ENCODE data around the gene PPM1A. TPM values are rescaled to one million over a fixed set of nuclear protein-coding genes. Genes with fewer than 3 reads are reported as not detected.

PPM1A gene
- polyA plus RNA-seq, 3 donors = 18.4 to 34.1 (median 21.5) TPM

DNA sequence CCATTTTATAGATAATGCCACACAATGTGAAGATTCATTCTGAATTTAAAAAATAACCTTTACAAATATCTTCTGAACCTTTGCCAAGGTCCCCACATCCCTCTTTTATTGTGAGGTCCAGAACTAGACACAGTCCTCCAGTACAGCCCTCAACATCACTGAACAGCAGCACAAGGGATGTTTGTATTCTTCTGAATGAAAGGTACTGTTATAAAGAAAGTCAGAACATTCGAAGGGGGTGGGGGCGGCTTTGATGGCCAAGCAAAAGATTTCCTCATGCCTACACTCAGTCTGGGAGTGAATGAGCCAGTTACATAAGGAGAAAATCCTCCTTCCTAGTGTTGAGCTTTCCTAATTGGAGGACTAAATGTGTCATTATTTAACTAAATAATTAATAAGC lies 77.3 kb downstream of the PPM1A start:
- Histone ChIP-seq H3K36me3 (replicated peaks in 1 of 2; ENCODE audit: control insufficient read depth in 1 of 2, insufficient read depth in 2 of 2, low read length in 2 of 2) (no peaks in the 10 kb centered on the region), H3K27ac (ENCODE audit: low read depth in 1 of 2, low read length in 2 of 2) (no peak overlapping the region), H3K27me3 (ENCODE audit: control insufficient read depth in 2 of 2, insufficient read depth in 2 of 2, low read length in 2 of 2) (peaks cover 15 to 29% of the 10 kb centered on the region in 2 donors), H3K79me2 (ENCODE audit: insufficient read depth, low read length) (no peaks in the 10 kb centered on the region), H3K4me2 (replicated peaks; ENCODE audit: extremely low read depth, low read length, poor library complexity, severe bottlenecking) (no peak overlapping the region), H2AFZ (ENCODE audit: insufficient read depth, low read depth, low read length, poor library complexity, severe bottlenecking) (no peak overlapping the region), H3K4me3 (replicated peaks in 1 of 3; ENCODE audit: low read depth in 2 of 3, low read length in 3 of 3) (no peak overlapping the region), H3K9ac (ENCODE audit: insufficient read depth, low read length, poor library complexity, severe bottlenecking) (no peak overlapping the region), H3K4me1 (ENCODE audit: control insufficient read depth in 1 of 2, insufficient read depth in 2 of 2, low read length in 2 of 2) (peaks cover 12 to 18% of the 10 kb centered on the region in 2 donors), H3K9me3 (replicated peaks in 1 of 2; ENCODE audit: control insufficient read depth in 1 of 2, insufficient read depth in 1 of 2, low read length in 2 of 2) (peaks cover 0 to 4% of the 10 kb centered on the region in 2 donors), H4K20me1 (ENCODE audit: insufficient read depth, low read length) (no peaks in the 10 kb centered on the region)
- no CpG with 5 or more reads among the region's 2 CpGs for WGBS (ENCODE audit: insufficient coverage)
- H3K9me3 Mint-ChIP-seq = peaks cover 0 to 6% (median 4%) of the 10 kb centered on the region in 7 donors
- H3K36me3 Mint-ChIP-seq = peaks cover 0 to 2% of the 10 kb centered on the region in 2 donors
- peaks cover 23 to 35% (median 23%) of the 10 kb centered on the region in 3 donors for H3K27me3 Mint-ChIP-seq (ENCODE audit: low read depth in 3 of 3)
- intact Hi-C loops (cut with micrococcal nuclease) = no loop called here
- no peak for TF ChIP-seq CTCF (IDR thresholded peaks at IDR 0.05)
- H3K4me1 Mint-ChIP-seq = peaks cover 20% of the 10 kb centered on the region
- DNase-seq = no peak
- no peak overlapping the region for H3K27ac Mint-ChIP-seq
- H3K4me3 Mint-ChIP-seq = peak overlapping the region in 1 of 2 donors; percentile 18

- Mint-ChIP-seq H3K4me3 (peak overlapping the region; percentile 67 to 95), H3K9me3 (peaks cover 0 to 4% (median 3%) of the 10 kb centered on the region in 7 donors), H3K36me3 (peaks cover 0 to 2% of the 10 kb centered on the region in 2 donors), H3K27ac (no peak overlapping the region), H3K4me1 (peaks cover 27% of the 10 kb centered on the region), H3K27me3 (ENCODE audit: low read depth in 3 of 3) (peaks cover 26 to 39% (median 30%) of the 10 kb centered on the region in 3 donors)
- no peak for TF ChIP-seq CTCF (IDR thresholded peaks at IDR 0.05)
- DNase-seq = no peak
- Histone ChIP-seq H3K79me2 (ENCODE audit: insufficient read depth, low read length) (no peaks in the 10 kb centered on the region), H3K4me3 (replicated peaks in 1 of 3; ENCODE audit: low read depth in 2 of 3, low read length in 3 of 3) (peak overlapping the region in 1 of 3 experiments; percentile 48), H3K27ac (ENCODE audit: low read depth in 1 of 2, low read length in 2 of 2) (no peak overlapping the region), H2AFZ (ENCODE audit: insufficient read depth, low read depth, low read length, poor library complexity, severe bottlenecking) (peak overlapping the region; percentile 43), H3K36me3 (replicated peaks in 1 of 2; ENCODE audit: control insufficient read depth in 1 of 2, insufficient read depth in 2 of 2, low read length in 2 of 2) (no peaks in the 10 kb centered on the region), H3K27me3 (ENCODE audit: control insufficient read depth in 2 of 2, insufficient read depth in 2 of 2, low read length in 2 of 2) (peaks cover 15 to 29% of the 10 kb centered on the region in 2 donors), H3K9ac (ENCODE audit: insufficient read depth, low read length, poor library complexity, severe bottlenecking) (no peak overlapping the region), H3K4me2 (replicated peaks; ENCODE audit: extremely low read depth, low read length, poor library complexity, severe bottlenecking) (peak overlapping the region; percentile 42), H4K20me1 (ENCODE audit: insufficient read depth, low read length) (no peaks in the 10 kb centered on the region), H3K9me3 (replicated peaks in 1 of 2; ENCODE audit: control insufficient read depth in 1 of 2, insufficient read depth in 1 of 2, low read length in 2 of 2) (peaks cover 0 to 4% of the 10 kb centered on the region in 2 donors), H3K4me1 (ENCODE audit: control insufficient read depth in 1 of 2, insufficient read depth in 2 of 2, low read length in 2 of 2) (peaks cover 12 to 24% of the 10 kb centered on the region in 2 donors)
- intact Hi-C loops (cut with micrococcal nuclease) = no loop called here
- 5% methylated on average over 49 of the region's 58 CpGs for WGBS (ENCODE audit: insufficient coverage)
Measured at GRCh38 chr14:60327447-60328331, 78.7 kb downstream of the PPM1A start.

Measured in CD14-positive monocyte (primary cell).